Suprapubic skin (tissue), 4 donors: Measurements from ENCODE around the gene PSMC4. TPM values are rescaled to one million over a fixed set of nuclear protein-coding genes. Genes with fewer than 3 reads are reported as not detected.

ENCODE experiments used
- DNase-seq, 2 donors: peaks; one replicate each; pipeline ENCODE4 v3.0.0-alpha.2; 2019; ENCODE audit warnings: low spot score in 2 of 2
- H3K27ac ChIP-seq: fragments of 200-600 bp; sonication (generic); one replicate; pipeline ENCODE4 v1.5.1; 2019
- H3K27me3 ChIP-seq: fragments of 200-600 bp; sonication (generic); one replicate; pipeline ENCODE4 v1.5.1; 2019
- H3K36me3 ChIP-seq: fragments of 200-600 bp; sonication (generic); one replicate; pipeline ENCODE4 v1.5.1; 2019
- H3K4me1 ChIP-seq: fragments of 200-600 bp; sonication (generic); one replicate; pipeline ENCODE4 v1.5.1; 2019
- H3K4me3 ChIP-seq: fragments of 200-600 bp; sonication (generic); one replicate; pipeline ENCODE4 v1.5.1; 2019; ENCODE audit warnings: mild to moderate bottlenecking
- H3K9me3 ChIP-seq: fragments of 200-600 bp; sonication (generic); one replicate; pipeline ENCODE4 v1.5.1; 2019
- CTCF ChIP-seq, 2 donors: fragments of 200-600 bp in 1 of 2; fragments of 450-650 bp in 1 of 2; sonication (generic) in 1 of 2; IDR thresholded peaks; one replicate each; pipeline ENCODE4 v1.5.1; 2016 to 2019; ENCODE audit warnings: antibody characterized with exemption in 2 of 2, mild to moderate bottlenecking in 1 of 2, moderate library complexity in 1 of 2
- EP300 ChIP-seq: sonication (generic); formaldehyde crosslinking; IDR thresholded peaks from one replicate; pipeline ENCODE4 v1.6.1; 2017; ENCODE audit warnings: antibody characterized with exemption
- POLR2A ChIP-seq, 2 donors: fragments of 450-650 bp; IDR thresholded peaks; one replicate each; pipeline ENCODE4 v1.6.1; 2017; ENCODE audit warnings: antibody characterized with exemption in 2 of 2, mild to moderate bottlenecking in 2 of 2, moderate library complexity in 2 of 2
- POLR2AphosphoS5 ChIP-seq, 3 donors: sonication (generic); formaldehyde crosslinking; IDR thresholded peaks; one replicate each; pipeline ENCODE4 v1.6.1; 2017; ENCODE audit warnings: antibody characterized with exemption in 3 of 3
- WGBS: methylation state at CpG from one replicate; pipeline ENCODE4 v1.1.5; 2018; 5-methylcytosine and 5-hydroxymethylcytosine counted together
- total RNA-seq, 4 donors: library from RNA; depleted of rRNA; stranded (reverse); fragments of >200 nt; gene quantifications; one replicate each; pipeline ENCODE4 v1.1.0, GENCODE V29; 2016

Gene PSMC4
- total RNA-seq: 100 to 1,000 TPM in 2 of 4 donors, 10 to 100 TPM in 2; 53.8 to 109 (median 95.9) TPM

GRCh38 chr19:39970675-39971379, at the start of gene PSMC4:
Gene PSMC4, plus strand, starts transcription at chr19:39971165. Its CDS starts 38 bp downstream, at chr19:39971203.
- TF ChIP-seq POLR2AphosphoS5 (IDR thresholded peaks at IDR 0.05): peak; percentile 48 to 72 (median 71)
- peak in 1 of 2 donors; percentile 68 for TF ChIP-seq POLR2A (IDR thresholded peaks at IDR 0.05)
- TF ChIP-seq EP300: no peak
- peak; percentile 45 to 80 for TF ChIP-seq CTCF (IDR thresholded peaks at IDR 0.05)
- peaks cover 23% of the 10 kb centered on the region for H3K4me1 ChIP-seq
- H3K27ac ChIP-seq: peak within 1 kb of the TSS; percentile 89
- peak within 1 kb of the TSS; percentile 91 for H3K4me3 ChIP-seq
- H3K36me3 ChIP-seq: peaks cover 29% of the 10 kb centered on the region
- peak; percentile 98 for DNase-seq
- 0% methylated on average over 15 of the region's 47 CpGs for WGBS
- H3K27me3 ChIP-seq: no peaks in the 10 kb centered on the region
- H3K9me3 ChIP-seq: no peaks in the 10 kb centered on the region

- H3K27ac ChIP-seq: no peak overlapping the region
- H3K4me3 ChIP-seq: no peak overlapping the region
- no peaks in the 10 kb centered on the region for H3K9me3 ChIP-seq
- H3K27me3 ChIP-seq: no peaks in the 10 kb centered on the region
- no peak for DNase-seq
- no peak for TF ChIP-seq POLR2A (IDR thresholded peaks at IDR 0.05)
- WGBS: 87% methylated on average over 4 of the region's 4 CpGs
- H3K4me1 ChIP-seq: no peaks in the 10 kb centered on the region
- H3K36me3 ChIP-seq: no peaks in the 10 kb centered on the region
Observed at GRCh38 chr19:39923862-39924261, 47.1 kb upstream of the PSMC4 start.

- 95% methylated on average over 37 of the region's 37 CpGs for WGBS
- H3K4me3 ChIP-seq: no peak overlapping the region
- H3K27me3 ChIP-seq: no peaks in the 10 kb centered on the region
- no peaks in the 10 kb centered on the region for H3K4me1 ChIP-seq
- TF ChIP-seq POLR2A (IDR thresholded peaks at IDR 0.05): no peak
- no peak for TF ChIP-seq CTCF (IDR thresholded peaks at IDR 0.05)
- DNase-seq: peak in 1 of 2 donors; percentile 54
- no peak overlapping the region for H3K27ac ChIP-seq
- no peaks in the 10 kb centered on the region for H3K9me3 ChIP-seq
- no peaks in the 10 kb centered on the region for H3K36me3 ChIP-seq
Observed at GRCh38 chr19:39924389-39924788, 46.6 kb upstream of the PSMC4 start.

GRCh38 chr19:39924952-39925351, 46.0 kb upstream of the PSMC4 start:
- peak in 1 of 2 donors; percentile 24 for DNase-seq
- no peak overlapping the region for H3K4me3 ChIP-seq
- H3K36me3 ChIP-seq: no peaks in the 10 kb centered on the region

GRCh38 chr19:39926170-39926760, 44.7 kb upstream of the PSMC4 start:
- Histone ChIP-seq H3K27ac (no peak overlapping the region), H3K9me3 (no peaks in the 10 kb centered on the region), H3K4me1 (no peaks in the 10 kb centered on the region), H3K27me3 (no peaks in the 10 kb centered on the region), H3K36me3 (no peaks in the 10 kb centered on the region), H3K4me3 (no peak overlapping the region)
- no peak for TF ChIP-seq POLR2A (IDR thresholded peaks at IDR 0.05)
- no peak for TF ChIP-seq CTCF (IDR thresholded peaks at IDR 0.05)
- no peak for TF ChIP-seq POLR2AphosphoS5 (IDR thresholded peaks at IDR 0.05)
- TF ChIP-seq EP300: no peak
- DNase-seq: peak in 1 of 2 donors; percentile 20
- 76% methylated on average over 8 of the region's 8 CpGs for WGBS

More at GRCh38 chr19:39924952-39925351, 46.0 kb upstream of the PSMC4 start:
- TF ChIP-seq EP300 (no peak), POLR2A (IDR thresholded peaks at IDR 0.05) (no peak), CTCF (IDR thresholded peaks at IDR 0.05) (no peak), POLR2AphosphoS5 (IDR thresholded peaks at IDR 0.05) (no peak)
- 85% methylated on average over 5 of the region's 5 CpGs for WGBS
- no peaks in the 10 kb centered on the region for H3K9me3 ChIP-seq
- no peaks in the 10 kb centered on the region for H3K4me1 ChIP-seq
- no peak overlapping the region for H3K27ac ChIP-seq
- H3K27me3 ChIP-seq: no peaks in the 10 kb centered on the region
